ENCODE results near the gene TMTC1. TPM values are rescaled to one million over a fixed set of nuclear protein-coding genes. Genes with fewer than 3 reads are reported as not detected.

Gene TMTC1
- total RNA-seq, 2 donors from 2014 or later = not detected

DNA sequence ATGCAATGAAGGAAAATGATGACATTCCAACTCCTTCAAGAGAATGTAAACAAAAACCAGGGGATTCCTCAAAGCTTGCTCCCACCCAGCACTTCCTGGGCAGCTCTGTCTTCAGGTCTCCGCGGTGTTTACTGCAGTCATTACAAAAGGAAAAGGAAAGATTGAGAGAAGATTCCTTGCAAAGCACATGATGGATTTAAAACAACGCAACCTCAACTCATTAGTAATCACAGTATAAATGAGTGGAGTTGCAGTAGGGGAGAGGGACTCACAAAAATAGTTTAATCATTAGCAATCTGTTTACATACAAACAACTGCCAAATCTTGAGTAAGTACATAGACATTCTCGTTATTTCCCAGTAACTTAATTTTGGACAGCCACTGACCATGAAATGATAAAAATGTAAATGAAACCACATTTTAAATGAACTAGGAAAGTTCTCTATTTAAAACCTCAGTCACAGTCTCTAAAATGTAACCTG is 236.6 kb downstream of the TMTC1 start:
- Mint-ChIP-seq H3K9me3 (no peaks in the 10 kb centered on the region), H3K4me3 (no peak overlapping the region), H3K27ac (no peak overlapping the region), H3K36me3 (ENCODE audit: low read depth) (no peaks in the 10 kb centered on the region), H3K27me3 (peaks cover 5% of the 10 kb centered on the region), H3K4me1 (no peaks in the 10 kb centered on the region)
- ATAC-seq (replicated peaks) = no peak

- no peaks in the 10 kb centered on the region for H3K36me3 Mint-ChIP-seq (ENCODE audit: low read depth)
- peaks cover 8% of the 10 kb centered on the region for H3K27me3 Mint-ChIP-seq
- no peaks in the 10 kb centered on the region for H3K4me1 Mint-ChIP-seq
- no peak overlapping the region for H3K4me3 Mint-ChIP-seq
- no peaks in the 10 kb centered on the region for H3K9me3 Mint-ChIP-seq
- H3K27ac Mint-ChIP-seq = no peak overlapping the region
- no peak for ATAC-seq (replicated peaks)
Measured at GRCh38 chr12:29546000-29546399, 237.7 kb downstream of the TMTC1 start.

- Mint-ChIP-seq H3K4me1 (no peaks in the 10 kb centered on the region), H3K4me3 (no peak overlapping the region), H3K36me3 (ENCODE audit: low read depth) (no peaks in the 10 kb centered on the region), H3K9me3 (no peaks in the 10 kb centered on the region), H3K27ac (no peak overlapping the region), H3K27me3 (peaks cover 9% of the 10 kb centered on the region)
- no peak for ATAC-seq (replicated peaks)
Measured at GRCh38 chr12:29545102-29545467, 238.7 kb downstream of the TMTC1 start.

- no peaks in the 10 kb centered on the region for H3K9me3 Mint-ChIP-seq
- no peak overlapping the region for H3K4me3 Mint-ChIP-seq
- H3K4me1 Mint-ChIP-seq = no peaks in the 10 kb centered on the region
- no peak for ATAC-seq (replicated peaks)
- no peak overlapping the region for H3K27ac Mint-ChIP-seq
- H3K36me3 Mint-ChIP-seq (ENCODE audit: low read depth) = no peaks in the 10 kb centered on the region
- peaks cover 13% of the 10 kb centered on the region for H3K27me3 Mint-ChIP-seq
Measured at GRCh38 chr12:29544428-29545101, 239.2 kb downstream of the TMTC1 start.

GRCh38 chr12:29543036-29543435 is 240.7 kb downstream of the TMTC1 start:
- H3K4me3 Mint-ChIP-seq = no peak overlapping the region
- no peaks in the 10 kb centered on the region for H3K36me3 Mint-ChIP-seq (ENCODE audit: low read depth)
- H3K9me3 Mint-ChIP-seq = no peaks in the 10 kb centered on the region
- peaks cover 14% of the 10 kb centered on the region for H3K27me3 Mint-ChIP-seq
- H3K27ac Mint-ChIP-seq = no peak overlapping the region
- no peaks in the 10 kb centered on the region for H3K4me1 Mint-ChIP-seq
- ATAC-seq (replicated peaks) = no peak

DNA sequence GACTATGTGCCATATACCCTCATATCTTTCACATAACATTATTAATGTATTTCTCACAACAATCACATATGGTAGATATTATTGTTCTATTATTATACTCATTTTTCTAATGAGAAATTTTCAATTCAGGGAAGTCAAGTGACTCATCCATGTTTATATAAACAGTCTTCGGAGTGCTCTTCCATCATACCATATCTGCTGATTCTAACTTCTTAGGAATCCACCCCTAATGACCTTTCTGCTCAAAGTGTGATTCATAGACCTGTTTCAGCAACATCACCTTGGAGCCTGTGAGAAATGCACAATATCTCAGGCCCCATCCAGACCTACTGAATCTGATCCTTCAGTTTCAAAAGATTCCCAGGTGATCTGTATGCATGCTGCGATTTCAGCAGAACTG is 246.4 kb downstream of the TMTC1 start:
- Mint-ChIP-seq H3K9me3 (no peaks in the 10 kb centered on the region), H3K4me3 (no peak overlapping the region), H3K27ac (no peak overlapping the region), H3K27me3 (peaks cover 16% of the 10 kb centered on the region), H3K36me3 (ENCODE audit: low read depth) (no peaks in the 10 kb centered on the region), H3K4me1 (no peaks in the 10 kb centered on the region)
- no peak for ATAC-seq (replicated peaks)

DNA sequence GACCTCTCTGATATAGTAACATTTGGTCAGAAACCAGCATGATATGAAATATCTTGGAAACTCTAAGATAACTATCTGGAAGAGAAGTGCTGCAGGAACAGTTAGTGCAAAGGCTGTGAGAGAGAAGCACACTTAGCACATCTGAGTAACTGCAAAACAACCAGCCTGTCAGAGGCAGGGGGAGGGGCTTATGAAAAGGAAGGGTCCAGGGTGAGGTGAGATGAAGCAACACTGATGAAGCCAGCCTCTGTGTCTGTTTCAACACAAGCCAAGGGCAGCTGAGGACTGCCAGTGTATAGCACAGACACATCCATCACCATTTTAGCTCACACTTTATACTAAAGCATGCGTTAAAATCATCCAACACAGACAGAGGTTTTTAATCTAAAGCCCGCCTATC is 248.8 kb downstream of the TMTC1 start:
- no peak overlapping the region for H3K4me3 Mint-ChIP-seq
- no peak for ATAC-seq (replicated peaks)
- no peaks in the 10 kb centered on the region for H3K9me3 Mint-ChIP-seq
- no peaks in the 10 kb centered on the region for H3K36me3 Mint-ChIP-seq (ENCODE audit: low read depth)
- peaks cover 31% of the 10 kb centered on the region for H3K27me3 Mint-ChIP-seq
- H3K4me1 Mint-ChIP-seq = no peaks in the 10 kb centered on the region
- no peak overlapping the region for H3K27ac Mint-ChIP-seq

GRCh38 chr12:29533815-29534489 is 249.8 kb downstream of the TMTC1 start:
- H3K9me3 Mint-ChIP-seq = no peaks in the 10 kb centered on the region
- H3K4me1 Mint-ChIP-seq = no peaks in the 10 kb centered on the region
- no peak overlapping the region for H3K27ac Mint-ChIP-seq
- ATAC-seq (replicated peaks) = no peak
- peaks cover 32% of the 10 kb centered on the region for H3K27me3 Mint-ChIP-seq
- no peaks in the 10 kb centered on the region for H3K36me3 Mint-ChIP-seq (ENCODE audit: low read depth)
- no peak overlapping the region for H3K4me3 Mint-ChIP-seq

- Mint-ChIP-seq H3K27me3 (peaks cover 32% of the 10 kb centered on the region), H3K27ac (no peak overlapping the region), H3K9me3 (no peaks in the 10 kb centered on the region), H3K4me1 (no peaks in the 10 kb centered on the region), H3K36me3 (ENCODE audit: low read depth) (no peaks in the 10 kb centered on the region), H3K4me3 (no peak overlapping the region)
- ATAC-seq (replicated peaks) = no peak
Measured at GRCh38 chr12:29531471-29531870, 252.3 kb downstream of the TMTC1 start.

GRCh38 chr12:29530436-29530835 is 253.3 kb downstream of the TMTC1 start:
- no peak overlapping the region for H3K4me3 Mint-ChIP-seq
- H3K27me3 Mint-ChIP-seq = peaks cover 32% of the 10 kb centered on the region
- H3K4me1 Mint-ChIP-seq = no peaks in the 10 kb centered on the region
- H3K36me3 Mint-ChIP-seq (ENCODE audit: low read depth) = no peaks in the 10 kb centered on the region
- H3K9me3 Mint-ChIP-seq = no peaks in the 10 kb centered on the region
- H3K27ac Mint-ChIP-seq = no peak overlapping the region
- no peak for ATAC-seq (replicated peaks)

- no peaks in the 10 kb centered on the region for H3K4me1 Mint-ChIP-seq
- no peaks in the 10 kb centered on the region for H3K9me3 Mint-ChIP-seq
- no peaks in the 10 kb centered on the region for H3K36me3 Mint-ChIP-seq (ENCODE audit: low read depth)
- H3K27ac Mint-ChIP-seq = no peak overlapping the region
- no peak for ATAC-seq (replicated peaks)
- peaks cover 30% of the 10 kb centered on the region for H3K27me3 Mint-ChIP-seq
- no peak overlapping the region for H3K4me3 Mint-ChIP-seq
Measured at GRCh38 chr12:29528161-29528560, 255.6 kb downstream of the TMTC1 start.

DNA sequence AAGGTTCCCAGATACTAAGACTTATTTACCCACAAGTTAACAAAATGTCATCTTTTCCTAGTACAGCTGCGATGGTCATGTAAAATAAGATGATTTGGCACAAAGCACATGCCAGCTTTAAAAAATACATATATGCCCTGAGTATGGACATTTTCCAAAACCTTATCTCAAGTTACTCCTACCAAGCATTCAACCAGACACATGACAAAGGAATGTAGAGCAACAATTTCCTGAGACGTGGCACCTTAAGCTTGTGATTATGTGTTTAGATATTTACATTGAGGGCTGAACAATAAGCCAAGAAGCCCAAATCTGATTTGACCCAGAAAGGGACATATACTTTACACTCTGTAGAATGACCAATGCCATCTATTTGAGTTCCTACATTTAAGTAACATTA is 261.8 kb downstream of the TMTC1 start:
- H3K27me3 Mint-ChIP-seq = no peaks in the 10 kb centered on the region

GRCh38 chr12:29519585-29520182 is 264.1 kb downstream of the TMTC1 start:
- no peaks in the 10 kb centered on the region for H3K4me1 Mint-ChIP-seq
- H3K4me3 Mint-ChIP-seq = no peak overlapping the region
- H3K9me3 Mint-ChIP-seq = no peaks in the 10 kb centered on the region
- H3K27ac Mint-ChIP-seq = no peak overlapping the region
- H3K27me3 Mint-ChIP-seq = peaks cover 8% of the 10 kb centered on the region
- H3K36me3 Mint-ChIP-seq (ENCODE audit: low read depth) = no peaks in the 10 kb centered on the region
- no peak for ATAC-seq (replicated peaks)

More for the DNA sequence above, 261.8 kb downstream of the TMTC1 start:
- Mint-ChIP-seq H3K4me3 (no peak overlapping the region), H3K27ac (no peak overlapping the region), H3K9me3 (no peaks in the 10 kb centered on the region), H3K4me1 (no peaks in the 10 kb centered on the region), H3K36me3 (ENCODE audit: low read depth) (no peaks in the 10 kb centered on the region)
- no peak for ATAC-seq (replicated peaks)

GRCh38 chr12:29518407-29518806 is 265.3 kb downstream of the TMTC1 start:
- ATAC-seq (replicated peaks) = no peak
- H3K4me3 Mint-ChIP-seq = no peak overlapping the region
- no peak overlapping the region for H3K27ac Mint-ChIP-seq
- H3K4me1 Mint-ChIP-seq = no peaks in the 10 kb centered on the region
- no peaks in the 10 kb centered on the region for H3K9me3 Mint-ChIP-seq
- peaks cover 13% of the 10 kb centered on the region for H3K27me3 Mint-ChIP-seq
- no peaks in the 10 kb centered on the region for H3K36me3 Mint-ChIP-seq (ENCODE audit: low read depth)

GRCh38 chr12:29517264-29517663 is 266.5 kb downstream of the TMTC1 start:
- Mint-ChIP-seq H3K27me3 (peaks cover 15% of the 10 kb centered on the region), H3K36me3 (ENCODE audit: low read depth) (no peaks in the 10 kb centered on the region), H3K4me1 (no peaks in the 10 kb centered on the region), H3K4me3 (no peak overlapping the region), H3K27ac (no peak overlapping the region), H3K9me3 (no peaks in the 10 kb centered on the region)
- ATAC-seq (replicated peaks) = no peak

Measured in activated T-helper 17 cell treated with anti-CD3 and anti-CD28 coated beads, Interleukin-2, amount 50 U/mL, for 72 hours (primary cell).